ENCODE data around the gene CACNB3.
"Not testable (repeated sequence)": the region's sequence is repeated elsewhere in the genome, so short reads cannot be mapped to it uniquely, and the experiment has no call there.

CACNB3 gene

DNA sequence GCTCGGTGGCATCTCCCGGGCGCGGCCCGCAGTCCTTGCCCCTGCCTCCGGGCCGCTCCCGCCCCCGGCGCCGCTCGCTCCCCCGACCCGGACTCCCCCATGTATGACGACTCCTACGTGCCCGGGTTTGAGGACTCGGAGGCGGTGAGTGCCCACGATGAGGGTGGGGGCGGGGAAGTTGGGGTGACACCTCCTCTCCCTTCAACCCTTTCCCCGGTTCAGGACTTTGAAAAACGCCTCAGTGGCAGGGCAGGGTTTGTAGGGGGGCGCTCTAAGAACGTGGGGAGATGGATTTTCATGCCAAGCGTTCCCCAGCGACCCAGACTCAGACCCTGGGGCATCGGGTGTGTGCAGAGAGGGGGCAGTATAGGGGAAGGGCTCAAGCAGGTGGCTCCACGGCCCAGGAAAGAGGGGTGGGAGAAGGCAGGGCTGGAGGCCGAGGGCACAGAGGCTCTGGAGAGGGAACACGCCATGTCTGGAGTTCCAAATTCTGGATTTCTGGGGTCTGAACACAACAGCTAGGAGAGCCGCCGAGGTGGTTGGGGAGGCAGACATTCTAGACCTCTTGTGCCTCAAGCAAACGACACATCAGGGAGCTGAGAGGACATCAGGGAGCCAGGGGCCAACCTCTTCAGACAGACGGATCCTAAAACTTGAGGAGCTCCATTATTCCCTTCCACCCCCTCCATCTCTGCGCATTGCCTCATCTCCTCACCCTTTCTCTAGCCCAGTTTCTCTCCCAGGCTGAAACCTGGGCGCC is 715 bp downstream of the CACNB3 start:
- peak; percentile 73 for DNase-seq (ENCODE audit: low spot score)

DNA sequence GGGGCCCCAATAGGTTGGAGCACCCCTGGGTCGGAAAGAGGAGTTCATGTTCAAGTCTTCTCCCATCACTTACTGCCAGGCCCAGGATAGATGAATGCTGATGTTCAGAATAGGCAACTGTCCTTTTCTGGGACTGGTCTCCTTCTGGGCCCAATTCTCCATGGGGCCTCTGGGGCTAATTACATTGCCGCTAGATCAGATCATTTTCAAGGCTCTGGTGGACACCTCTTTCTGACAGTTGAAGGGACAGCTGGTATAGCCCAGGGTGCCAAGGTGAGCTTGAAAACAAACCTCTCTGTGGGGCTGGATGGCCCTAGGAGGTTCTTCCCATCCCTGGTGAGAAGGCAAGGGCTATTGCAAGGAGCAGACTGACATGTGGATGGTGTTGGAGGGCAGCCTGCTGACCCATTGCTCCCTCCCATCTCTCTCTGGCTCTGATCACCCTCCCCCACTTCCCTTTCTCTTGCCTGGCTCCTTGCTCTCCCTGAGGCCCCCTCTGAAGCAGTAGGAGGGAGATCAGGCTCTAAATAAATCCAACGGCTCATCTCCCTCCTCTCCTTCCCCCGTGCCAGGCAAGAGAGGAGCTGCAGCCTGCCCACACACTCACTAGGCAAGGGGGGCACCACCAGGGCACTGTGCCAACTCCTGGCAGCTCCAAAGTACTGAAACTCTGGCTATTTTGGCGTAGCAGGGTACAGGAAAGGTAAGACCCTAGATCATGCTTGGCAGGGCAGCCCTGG is 1.9 kb downstream of the CACNB3 start:
- peak; percentile 51 for DNase-seq (ENCODE audit: low spot score)

DNA sequence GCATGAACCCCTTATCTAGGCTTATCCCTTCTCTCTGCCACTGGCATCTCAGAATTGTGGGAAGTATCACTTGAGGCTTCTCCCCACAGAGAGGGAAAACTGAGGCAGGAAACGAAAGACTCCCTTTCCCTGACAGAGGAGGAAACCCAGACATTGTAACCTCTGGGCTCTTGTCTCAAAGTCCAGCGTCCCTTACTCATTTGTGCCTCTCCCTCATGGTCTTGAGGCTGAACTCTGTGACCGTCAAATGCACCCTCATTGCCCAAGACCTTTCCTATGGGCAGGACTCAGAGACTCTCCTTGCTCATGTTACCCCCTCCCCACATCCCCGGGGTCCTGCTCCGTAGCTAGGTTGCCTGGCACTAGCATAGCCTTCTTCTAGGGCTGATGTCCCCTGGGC is 3.8 kb downstream of the CACNB3 start:
- no peak for DNase-seq (ENCODE audit: low spot score)

DNA sequence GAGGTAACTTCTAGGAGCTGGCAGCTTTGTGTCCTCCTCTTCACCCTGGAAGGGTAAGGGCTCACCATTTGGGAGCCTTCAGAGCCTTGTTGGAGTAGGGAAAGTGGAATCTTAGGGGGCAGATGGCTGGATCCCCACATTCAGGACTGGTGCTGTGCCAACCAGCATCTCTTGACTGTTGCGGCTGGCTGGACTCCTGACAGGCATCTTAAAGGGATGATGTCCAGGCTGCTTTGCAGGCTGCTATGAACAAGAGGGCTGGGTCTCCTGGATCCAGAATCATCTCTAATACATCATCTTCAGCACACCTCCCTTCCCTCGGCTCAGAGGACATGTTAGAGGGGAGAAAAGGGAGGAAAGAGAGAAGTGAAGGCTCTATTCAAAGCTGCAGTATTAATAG is 4.4 kb downstream of the CACNB3 start:
- DNase-seq (ENCODE audit: low spot score): no peak

DNA sequence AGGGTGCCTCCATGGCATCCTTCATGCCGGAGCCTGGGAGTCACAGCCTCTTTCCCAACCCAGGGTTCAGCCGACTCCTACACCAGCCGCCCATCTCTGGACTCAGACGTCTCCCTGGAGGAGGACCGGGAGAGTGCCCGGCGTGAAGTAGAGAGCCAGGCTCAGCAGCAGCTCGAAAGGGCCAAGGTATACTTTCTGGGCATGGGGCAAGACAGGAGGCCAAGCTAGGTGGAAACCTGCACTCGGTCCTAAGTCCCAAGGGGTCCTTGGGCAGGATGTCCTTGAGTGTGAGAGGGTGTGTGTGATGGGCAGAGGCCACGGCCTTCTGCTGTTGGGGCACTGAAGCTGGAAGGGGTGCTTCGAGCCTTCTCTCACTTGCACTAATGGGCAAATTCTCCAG is 5.0 kb downstream of the CACNB3 start:
- no peak for DNase-seq (ENCODE audit: low spot score)

DNA sequence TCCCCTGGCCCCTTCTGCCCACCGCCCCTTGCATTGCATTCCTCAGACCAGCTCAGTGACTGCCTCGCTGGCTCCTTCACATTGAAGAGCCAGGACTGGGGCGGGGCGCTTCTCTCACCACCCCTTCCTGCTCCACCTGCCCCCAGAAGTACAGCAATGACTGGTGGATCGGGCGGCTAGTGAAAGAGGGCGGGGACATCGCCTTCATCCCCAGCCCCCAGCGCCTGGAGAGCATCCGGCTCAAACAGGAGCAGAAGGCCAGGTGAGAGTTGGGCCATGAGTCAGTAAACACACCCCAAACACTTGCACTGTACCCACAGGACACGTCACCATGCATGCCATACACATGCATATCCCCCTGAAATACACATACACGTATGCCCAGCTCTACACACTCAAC is 5.8 kb downstream of the CACNB3 start:
- DNase-seq (ENCODE audit: low spot score): no peak

DNA sequence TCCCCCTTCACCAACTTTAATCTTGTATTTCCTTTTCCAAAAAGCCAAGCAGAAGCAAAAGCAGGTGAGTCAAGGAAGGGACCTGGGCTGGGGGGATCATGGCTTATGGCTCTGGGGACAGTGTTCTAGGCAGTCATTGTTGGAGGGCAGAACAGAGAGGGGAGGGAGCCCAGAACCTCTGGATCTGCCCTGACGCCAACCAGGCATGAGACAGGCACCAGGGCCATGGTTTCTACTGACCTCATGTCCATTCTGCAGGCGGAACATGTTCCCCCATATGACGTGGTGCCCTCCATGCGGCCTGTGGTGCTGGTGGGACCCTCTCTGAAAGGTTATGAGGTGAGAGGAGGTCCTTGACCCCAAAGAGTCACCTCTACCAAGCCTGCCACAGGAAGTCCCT is 6.6 kb downstream of the CACNB3 start:
- no peak for DNase-seq (ENCODE audit: low spot score)

DNA sequence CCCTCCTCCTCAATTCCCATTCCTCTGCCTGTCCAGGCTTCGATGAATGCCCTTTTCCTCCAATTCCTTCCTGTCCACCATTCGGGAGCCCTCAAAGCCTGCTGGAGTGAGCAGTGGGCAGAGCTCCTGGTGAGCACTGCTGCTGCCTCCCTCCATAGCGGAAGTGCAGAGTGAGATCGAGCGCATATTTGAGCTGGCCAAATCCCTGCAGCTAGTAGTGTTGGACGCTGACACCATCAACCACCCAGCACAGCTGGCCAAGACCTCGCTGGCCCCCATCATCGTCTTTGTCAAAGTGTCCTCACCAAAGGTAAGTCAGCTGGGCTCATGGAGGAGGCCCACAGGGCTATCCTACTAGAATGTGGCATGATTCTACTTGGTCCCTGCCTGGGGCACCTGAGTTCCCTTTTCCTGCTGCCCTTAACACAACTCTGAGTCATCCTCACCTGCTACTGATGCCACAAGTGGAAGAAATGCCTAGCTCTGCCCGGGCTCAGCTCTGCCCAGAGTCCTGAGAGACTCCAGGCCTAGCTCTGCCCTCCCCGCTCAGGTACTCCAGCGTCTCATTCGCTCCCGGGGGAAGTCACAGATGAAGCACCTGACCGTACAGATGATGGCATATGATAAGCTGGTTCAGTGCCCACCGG is 8.0 kb downstream of the CACNB3 start:
- DNase-seq (ENCODE audit: low spot score): no peak

DNA sequence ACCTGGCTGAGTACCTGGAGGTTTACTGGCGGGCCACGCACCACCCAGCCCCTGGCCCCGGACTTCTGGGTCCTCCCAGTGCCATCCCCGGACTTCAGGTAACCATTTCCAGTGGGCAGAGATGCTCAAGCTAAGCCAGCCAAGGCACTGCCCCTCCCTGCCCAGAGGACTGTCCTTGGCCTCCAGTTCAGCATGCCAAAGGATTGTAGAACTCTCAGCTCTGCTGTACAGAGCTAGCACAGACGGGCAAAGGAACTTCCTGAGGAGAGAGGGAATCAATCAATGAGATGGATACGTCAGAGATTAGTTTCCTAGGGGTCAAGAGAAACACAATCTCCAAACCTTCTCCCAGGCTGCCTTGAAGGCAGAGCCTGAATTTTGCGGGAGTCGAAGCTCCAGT is 8.7 kb downstream of the CACNB3 start:
- DNase-seq (ENCODE audit: low spot score): no peak

DNA sequence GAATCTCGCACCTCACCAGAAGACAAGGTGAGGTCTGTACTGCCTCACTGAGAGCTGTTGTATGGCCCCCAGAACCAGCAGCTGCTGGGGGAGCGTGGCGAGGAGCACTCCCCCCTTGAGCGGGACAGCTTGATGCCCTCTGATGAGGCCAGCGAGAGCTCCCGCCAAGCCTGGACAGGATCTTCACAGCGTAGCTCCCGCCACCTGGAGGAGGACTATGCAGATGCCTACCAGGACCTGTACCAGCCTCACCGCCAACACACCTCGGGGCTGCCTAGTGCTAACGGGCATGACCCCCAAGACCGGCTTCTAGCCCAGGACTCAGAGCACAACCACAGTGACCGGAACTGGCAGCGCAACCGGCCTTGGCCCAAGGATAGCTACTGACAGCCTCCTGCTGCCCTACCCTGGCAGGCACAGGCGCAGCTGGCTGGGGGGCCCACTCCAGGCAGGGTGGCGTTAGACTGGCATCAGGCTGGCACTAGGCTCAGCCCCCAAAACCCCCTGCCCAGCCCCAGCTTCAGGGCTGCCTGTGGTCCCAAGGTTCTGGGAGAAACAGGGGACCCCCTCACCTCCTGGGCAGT is 9.3 kb downstream of the CACNB3 start:
- DNase-seq (ENCODE audit: low spot score): no peak

DNA sequence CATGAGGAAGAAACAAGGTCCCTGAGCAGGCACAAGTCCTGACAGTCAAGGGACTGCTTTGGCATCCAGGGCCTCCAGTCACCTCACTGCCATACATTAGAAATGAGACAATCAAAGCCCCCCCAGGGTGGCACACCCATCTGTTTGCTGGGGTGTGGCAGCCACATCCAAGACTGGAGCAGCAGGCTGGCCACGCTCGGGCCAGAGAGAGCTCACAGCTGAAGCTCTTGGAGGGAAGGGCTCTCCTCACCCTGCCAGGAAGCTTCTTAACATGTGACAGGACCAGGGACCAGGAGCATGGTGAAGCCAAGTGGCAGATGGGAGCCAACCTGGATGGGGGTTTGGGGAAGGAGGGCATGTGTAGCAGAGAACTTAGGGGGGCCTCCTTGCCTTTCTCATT is 10.0 kb downstream of the CACNB3 start:
- DNase-seq (ENCODE audit: low spot score): no peak

DNA sequence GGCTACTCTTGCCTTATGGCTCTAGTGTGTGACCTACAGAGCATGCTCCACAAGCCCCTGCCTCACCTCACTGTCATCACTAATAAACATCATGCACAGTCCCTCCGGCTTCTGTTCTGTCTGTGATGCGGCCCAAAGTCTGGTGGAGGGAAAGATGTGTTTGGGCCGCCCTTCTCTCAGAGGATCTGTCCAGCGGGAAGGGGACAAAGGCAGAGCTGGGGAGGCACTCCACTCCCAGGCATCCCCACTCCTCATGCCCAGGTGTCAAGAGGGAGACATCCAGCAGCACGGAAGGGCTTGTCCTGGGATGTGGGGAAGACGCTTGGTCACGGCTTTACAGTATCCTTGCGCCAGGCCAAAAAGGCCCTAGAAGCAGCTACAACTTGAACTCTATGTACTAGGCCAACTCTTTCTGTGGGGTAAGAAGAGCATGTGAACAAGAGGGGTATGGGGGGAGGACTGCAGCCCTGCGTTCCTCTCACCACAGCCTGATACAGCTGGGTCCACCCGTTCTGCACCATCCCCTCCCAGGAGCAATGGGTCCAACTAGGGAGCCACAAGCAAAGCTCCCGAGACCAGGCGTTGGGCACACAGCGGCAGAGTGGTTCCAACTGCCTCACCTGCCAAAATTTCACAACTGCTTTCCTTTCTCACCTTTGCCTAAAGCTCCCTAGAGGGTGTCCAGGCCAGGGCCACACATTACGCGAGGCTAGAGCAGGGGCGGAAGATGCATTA is 10.7 kb downstream of the CACNB3 start:
- no peak for DNase-seq (ENCODE audit: low spot score)

DNA sequence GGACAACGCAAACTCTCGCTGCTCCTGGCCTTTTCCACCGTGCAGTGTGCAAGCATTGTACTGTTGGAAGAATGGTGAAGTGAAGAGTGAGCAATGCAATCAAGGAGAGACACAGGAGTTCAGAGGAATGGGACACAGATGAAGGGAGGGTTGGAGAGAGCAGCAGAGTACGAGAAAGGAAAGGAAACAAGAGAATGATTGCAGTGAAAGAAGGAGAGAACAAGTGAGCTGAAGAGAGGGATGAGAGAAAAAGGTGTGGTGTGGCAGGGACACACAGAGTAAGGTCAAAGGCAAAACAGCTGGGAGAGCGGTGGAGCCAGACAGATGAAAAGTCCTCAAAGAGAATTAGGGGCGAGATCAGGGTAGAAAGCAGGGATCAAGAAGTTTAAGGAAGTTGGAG is 13.0 kb downstream of the CACNB3 start:
- DNase-seq (ENCODE audit: low spot score): no peak

DNA sequence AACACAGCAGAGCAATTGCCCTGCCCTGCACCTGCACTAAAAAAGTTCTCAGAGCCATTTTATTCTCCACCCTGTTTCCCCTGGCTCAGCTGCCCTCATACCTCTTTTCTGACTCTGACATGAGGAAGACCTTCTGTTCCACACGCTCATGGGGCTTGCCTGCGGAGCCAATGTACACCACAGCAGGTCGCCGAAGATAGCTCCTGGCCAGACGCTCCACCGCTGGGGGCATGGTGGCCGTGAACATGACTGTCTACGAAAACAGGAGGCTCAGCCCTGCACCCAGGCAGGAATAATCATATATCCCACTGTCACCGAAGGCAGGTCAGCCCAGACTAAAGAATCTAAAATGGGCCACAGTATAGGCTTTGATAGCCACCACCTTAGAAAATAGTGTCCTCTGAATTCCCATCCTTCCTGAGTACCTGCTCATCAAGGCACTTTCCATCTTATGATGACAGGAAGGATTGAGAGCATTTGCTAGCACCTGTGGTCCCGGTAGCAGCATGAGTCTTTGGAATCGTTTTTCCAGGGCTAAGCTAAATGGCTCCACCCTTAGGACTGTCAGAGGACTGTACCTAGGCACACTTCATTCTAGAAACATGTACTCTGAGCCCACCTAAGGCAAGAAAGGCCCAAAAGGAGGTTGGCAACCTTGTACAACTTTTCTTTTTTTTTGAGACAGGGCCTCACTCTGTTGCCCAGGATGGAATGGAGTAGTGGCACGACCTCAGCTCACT is 14.2 kb downstream of the CACNB3 start:
- no peak for DNase-seq (ENCODE audit: low spot score)

DNA sequence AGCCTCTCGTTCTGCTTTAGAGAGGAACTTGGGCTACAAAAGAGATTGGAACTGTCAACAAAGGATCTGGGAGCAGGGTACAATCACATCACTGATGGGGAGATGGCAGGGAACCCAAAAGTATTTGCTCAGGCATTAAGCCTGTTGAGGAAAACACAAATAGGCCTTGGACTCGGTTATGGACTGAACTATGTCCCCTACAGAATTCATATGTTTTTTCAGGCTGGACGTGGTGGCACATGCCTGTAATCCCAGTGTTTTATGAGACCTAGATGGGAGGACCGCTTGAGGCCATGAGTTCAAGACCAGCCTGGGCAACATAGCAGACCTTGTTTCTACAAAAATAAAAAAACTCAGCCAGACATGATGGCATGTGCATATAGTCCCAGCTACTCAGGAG is 19.8 kb downstream of the CACNB3 start:
- DNase-seq (ENCODE audit: low spot score): no peak

DNA sequence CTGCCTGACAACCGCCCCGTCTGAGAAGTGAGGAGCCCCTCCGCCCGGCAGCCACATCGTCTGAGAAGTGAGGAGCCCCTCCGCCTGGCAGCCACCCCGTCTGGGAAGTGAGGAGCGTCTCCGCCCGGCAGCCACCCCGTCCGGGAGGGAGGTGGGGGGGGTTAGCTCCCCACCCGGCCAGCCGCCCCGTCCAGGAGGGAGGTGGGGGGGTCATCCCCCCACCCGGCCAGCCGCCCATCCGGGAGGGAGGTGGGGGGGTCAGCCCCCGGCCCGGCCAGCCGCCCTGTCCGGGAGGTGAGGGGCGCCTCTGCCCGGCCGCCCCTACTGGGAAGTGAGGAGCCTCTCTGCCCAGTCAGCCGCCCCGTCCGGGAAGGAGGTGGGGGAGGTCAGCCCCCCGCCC is 23.7 kb downstream of the CACNB3 start:
- not testable (repeated sequence) for DNase-seq (ENCODE audit: low spot score)

DNA sequence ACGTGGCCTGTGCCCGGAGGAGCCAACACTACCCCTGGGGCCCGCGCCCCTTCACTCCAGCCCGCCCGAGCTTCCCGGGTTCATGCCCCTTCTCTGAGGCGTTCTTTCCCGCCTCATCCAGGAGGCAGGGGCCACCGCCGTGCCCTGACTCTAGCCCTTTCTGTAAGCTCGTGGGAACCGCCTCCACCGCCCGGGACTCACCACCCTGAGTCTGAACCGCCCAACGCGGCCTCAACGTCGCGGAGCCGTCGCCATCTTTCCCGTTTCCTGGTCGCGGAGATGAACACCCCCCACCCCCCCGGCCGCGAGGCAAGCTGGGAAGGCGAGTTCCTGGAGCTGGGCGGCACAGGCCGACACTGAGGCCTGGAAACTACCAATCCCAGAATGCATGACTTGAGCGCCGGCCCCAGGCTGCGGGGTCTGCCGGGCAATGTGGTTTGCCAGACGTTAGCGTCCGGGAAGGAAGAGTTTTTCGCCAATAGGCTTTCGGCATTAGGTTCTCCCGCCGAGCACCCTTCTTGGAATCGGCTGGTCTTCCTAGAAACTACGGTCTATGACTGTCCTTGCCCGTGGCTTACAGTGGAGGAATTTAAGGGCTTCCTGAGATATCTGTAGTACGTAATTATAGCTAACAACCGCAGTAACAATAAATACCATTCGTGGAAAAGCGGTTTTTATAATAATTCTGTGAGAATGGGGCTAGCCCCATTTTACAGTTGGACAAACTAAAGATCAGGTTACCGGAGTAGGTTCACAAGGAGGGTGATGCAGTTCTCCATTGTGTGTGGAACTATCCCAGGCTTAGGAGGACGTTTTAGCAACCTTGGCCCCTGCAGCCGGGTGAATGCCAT is 33.8 kb downstream of the CACNB3 start, which contains the start of gene DDX23:
TSS of gene DDX23 (minus strand) at position 281 of the 851 bp plus-strand sequence. CDS start 6,381 bp downstream, outside the sequence.
- peak; percentile 96 for DNase-seq (ENCODE audit: low spot score)

DNA sequence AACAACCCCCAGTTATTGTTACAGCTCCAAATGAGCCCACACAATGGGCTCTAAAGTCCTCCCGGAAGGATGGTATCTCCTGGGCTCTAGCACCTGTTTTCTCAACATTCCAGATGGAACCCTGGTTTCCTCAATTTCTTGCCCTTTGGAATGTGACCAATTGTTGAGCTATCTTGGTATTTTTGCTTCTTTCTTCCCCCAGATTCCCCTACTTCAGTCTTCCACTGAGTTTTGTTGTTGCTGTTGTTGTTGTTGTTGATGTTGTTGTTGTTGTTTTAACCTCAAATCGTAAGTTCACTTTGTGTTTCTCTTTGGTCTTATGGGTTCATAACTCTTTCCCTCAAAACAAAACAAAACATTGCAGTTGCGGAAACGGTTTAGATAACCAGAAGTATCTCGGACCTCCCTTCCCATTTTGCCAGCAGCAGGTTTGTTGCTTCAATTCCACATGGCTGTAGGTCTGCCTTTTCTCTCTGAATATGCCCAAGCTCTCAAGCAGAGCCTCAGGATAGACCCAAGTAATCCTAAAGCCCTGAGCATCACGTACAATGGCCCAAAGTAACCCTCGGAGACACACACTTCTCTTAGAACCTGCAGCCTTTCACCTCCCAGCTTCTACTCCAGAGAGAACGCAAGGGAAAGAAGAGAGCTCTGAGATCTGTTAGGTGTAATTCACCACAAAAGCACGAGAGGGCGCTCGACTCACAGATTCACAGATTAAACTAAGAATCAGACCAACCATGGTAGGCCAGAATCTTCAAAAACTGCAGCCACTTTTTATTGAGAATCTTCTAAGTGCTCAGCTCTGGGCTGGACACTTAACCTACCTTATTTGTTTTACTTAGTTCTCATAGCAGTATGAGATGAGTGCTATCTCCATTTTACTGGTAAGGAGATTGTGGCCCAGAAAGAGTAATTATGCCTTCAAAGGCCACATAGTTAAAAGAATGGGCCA is 34.7 kb downstream of the CACNB3 start:
- peak; percentile 89 for DNase-seq (ENCODE audit: low spot score)

DNA sequence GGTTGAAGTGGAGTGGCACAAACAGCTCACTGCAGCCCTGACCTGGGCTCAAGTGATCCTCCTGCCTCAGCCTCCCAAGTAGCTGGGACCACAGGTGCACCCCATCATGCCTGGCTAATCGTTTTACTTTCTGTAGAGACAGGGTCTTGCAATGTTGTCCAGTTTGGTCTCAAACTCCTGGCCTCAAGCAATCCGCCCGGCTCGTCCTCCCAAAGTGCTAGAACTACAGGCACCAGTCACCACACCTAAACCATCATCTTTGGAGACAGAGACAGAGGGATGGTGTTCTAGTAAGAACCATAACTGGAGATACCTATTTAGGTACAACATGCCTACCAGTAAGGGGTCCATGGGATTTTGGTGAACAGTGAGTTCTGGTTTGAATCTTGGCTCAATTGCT is 36.2 kb downstream of the CACNB3 start:
- no peak for DNase-seq (ENCODE audit: low spot score)

All from SK-N-DZ (cell line).